HG03439 (cell line): ENCODE measurements around the gene PLIN3.
"Not testable (repeated sequence)": the region's sequence is repeated elsewhere in the genome, so short reads cannot be mapped to it uniquely, and the experiment has no call there.

Experiments used
- ATAC-seq: cut with Tn5 transposase; IDR thresholded peaks from one replicate; pipeline ENCODE4 v1.9.1; 2021; ENCODE audit warnings: mild to moderate bottlenecking, moderate library complexity; ENCODE audit not compliant: unreplicated experiment

The PLIN3 gene

DNA sequence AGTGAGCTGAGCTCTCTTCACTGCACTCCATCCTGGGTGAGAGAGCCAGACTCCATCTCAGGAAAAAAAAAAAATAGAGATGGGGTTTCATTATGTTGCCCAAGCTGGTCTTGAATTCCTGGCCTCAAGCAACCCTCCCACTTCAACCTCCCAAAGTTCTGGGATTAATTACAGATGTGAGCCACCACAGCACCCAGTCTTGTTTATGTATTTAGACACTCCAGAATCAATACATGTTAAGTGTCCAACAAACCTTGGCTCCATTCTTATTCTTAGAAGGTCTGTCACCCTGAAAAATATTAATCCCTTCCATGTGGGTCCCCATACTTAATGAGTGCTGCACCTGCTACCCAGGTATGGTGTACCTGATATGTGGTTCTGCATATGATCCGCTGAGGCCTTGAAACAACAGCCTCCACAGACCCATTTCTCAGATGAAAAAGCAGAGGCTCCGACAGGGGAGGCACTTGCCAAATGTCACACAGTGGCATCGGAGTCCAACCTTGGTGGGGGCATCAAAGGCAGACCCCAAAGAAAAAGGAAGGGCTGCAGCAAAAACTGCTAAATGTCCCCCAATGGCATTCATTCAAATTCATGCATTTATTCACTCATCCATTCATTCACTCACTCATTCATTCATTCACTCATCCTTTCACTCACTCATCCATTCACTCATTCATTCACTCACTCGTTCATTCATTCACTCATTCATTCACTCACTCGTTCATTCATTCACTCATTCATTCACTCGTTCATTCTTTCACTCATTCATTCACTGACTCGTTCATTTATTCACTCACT lies 52.6 kb downstream of the PLIN3 start:
- ATAC-seq: no peak

GRCh38 chr19:4811328-4812131 lies 55.9 kb downstream of the PLIN3 start:
- ATAC-seq: no peak

GRCh38 chr19:4807188-4807587 lies 60.3 kb downstream of the PLIN3 start:
- ATAC-seq: no peak

- ATAC-seq: no peak
These were observed 61.1 kb downstream of the PLIN3 start for GRCh38 chr19:4806384-4806783.

DNA sequence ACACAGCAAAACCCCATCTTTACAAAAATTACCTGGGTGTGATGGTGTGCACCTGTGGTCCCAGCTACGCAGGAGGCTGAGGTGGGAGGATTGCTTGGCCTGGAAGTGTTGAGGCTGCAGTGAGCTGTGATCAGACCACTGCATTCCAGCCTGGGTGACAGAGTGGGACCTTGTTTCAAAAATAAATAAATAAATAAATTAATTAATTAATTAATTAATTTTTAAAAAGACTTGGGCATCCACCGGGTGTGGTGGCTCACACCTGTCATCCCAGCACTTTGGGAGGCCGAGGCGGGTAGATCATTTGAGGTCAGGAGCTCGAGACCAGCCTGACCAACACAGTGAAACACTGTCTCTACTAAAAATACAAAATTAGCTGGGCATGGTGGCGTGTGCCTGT lies 62.3 kb downstream of the PLIN3 start:
- ATAC-seq: not testable (repeated sequence)

- no peak for ATAC-seq
These were observed 63.5 kb downstream of the PLIN3 start for GRCh38 chr19:4803736-4804695.

DNA sequence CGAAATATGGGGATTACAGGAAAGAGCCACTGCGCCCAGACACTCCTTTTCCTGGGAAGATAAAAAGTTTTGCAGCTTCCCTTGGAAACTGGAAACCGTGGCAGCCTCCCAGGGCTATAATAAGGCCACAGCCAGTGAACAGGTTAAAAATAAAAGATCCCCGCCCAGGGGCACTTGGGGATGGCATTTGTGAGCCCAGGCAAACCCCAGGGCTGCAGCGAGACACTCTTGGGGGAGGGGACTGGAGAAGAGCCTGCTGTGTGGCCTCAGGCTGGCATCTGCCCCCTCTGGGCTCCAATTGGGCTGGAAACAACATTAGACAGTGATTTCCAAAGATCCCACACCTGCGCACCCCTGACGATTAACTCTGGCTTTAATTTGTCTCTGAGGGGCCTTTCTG lies 64.8 kb downstream of the PLIN3 start:
- ATAC-seq: no peak

DNA sequence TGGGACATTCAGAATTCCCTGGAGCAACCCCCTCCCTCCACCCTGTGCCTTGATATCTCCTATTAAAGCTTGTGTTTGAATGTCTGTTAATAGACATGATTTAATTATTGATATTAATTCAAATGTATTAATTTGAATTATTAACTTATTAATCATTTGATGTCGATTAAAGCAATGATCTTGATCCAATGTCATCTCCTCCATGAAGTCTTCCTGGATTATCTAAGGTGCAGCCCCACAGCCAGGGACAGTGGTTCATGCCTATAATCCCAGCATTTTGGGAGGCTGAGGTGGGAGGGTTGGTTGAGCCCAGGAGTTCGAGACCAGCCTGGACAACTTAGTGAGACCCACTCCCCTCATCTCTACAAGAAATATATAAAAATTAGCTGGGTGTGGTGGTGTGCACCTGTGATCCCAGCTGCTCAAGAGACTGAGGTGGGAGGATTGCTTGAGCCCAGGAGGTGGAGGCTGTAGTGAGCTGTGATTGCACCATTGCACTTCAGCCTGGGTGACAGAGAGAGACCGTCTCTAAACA lies 66.3 kb downstream of the PLIN3 start:
- ATAC-seq: no peak

DNA sequence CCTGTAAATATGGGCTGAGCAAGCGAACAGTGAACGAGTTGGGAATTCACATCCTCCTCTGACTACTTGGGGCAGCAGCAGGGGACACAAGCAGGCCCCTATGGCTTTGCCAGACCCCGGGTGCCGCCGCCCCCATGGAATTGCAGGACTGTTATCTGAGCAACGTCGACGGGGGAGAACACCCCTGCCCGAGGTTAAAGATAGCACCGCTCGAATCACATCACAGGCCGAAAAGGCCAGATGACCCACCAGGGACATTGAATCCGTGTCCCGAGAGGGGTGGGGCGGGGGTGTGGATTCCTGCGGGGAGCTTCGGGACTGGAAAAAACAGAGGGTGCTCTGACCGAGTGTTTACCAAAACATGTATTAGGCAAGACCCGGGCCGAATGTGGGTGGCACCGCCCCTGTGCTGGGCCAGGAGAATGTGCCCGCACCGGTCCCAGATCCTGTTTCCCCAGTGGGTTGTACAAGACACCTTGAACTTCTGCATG lies 66.8 kb downstream of the PLIN3 start:
- ATAC-seq: no peak

- ATAC-seq: no peak
These were observed 72.1 kb downstream of the PLIN3 start for GRCh38 chr19:4795400-4795799.

DNA sequence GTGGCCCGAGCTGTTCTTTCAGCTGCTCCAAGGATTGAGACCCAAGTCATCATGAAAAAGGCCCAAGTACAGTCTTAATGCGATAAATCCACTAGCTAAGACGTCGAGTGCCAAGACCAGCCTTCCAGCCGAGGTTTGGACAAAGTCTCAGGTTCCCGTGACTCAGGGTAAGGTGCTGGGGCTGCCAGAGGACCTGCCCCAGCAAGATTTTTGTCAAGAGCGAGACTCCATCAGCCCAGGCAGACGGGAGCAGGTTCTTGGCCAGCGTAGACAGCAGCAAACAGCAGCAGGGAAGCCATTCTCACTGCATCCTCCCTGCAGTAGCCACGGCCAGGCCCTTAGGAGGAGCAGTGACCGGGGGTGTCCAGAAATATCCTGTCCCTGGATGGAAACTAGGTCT lies 72.5 kb downstream of the PLIN3 start:
- no peak for ATAC-seq

- ATAC-seq: not testable (repeated sequence)
These were observed 74.2 kb downstream of the PLIN3 start for GRCh38 chr19:4793278-4793677.

DNA sequence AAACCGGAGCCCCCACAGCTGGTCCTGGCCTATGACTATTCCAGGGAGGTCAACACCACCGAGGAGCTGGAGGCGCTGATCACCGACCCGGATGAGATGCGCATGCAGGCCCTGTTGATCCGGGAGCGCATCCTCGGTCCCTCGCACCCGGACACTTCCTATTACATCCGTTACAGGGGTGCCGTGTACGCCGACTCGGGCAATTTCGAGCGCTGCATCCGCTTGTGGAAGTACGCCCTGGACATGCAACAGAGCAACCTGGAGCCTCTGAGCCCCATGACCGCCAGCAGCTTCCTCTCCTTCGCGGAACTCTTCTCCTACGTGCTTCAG lies 74.6 kb downstream of the PLIN3 start:
- not testable (repeated sequence) for ATAC-seq

GRCh38 chr19:4792019-4792865 lies 75.2 kb downstream of the PLIN3 start:
- ATAC-seq: not testable (repeated sequence)

DNA sequence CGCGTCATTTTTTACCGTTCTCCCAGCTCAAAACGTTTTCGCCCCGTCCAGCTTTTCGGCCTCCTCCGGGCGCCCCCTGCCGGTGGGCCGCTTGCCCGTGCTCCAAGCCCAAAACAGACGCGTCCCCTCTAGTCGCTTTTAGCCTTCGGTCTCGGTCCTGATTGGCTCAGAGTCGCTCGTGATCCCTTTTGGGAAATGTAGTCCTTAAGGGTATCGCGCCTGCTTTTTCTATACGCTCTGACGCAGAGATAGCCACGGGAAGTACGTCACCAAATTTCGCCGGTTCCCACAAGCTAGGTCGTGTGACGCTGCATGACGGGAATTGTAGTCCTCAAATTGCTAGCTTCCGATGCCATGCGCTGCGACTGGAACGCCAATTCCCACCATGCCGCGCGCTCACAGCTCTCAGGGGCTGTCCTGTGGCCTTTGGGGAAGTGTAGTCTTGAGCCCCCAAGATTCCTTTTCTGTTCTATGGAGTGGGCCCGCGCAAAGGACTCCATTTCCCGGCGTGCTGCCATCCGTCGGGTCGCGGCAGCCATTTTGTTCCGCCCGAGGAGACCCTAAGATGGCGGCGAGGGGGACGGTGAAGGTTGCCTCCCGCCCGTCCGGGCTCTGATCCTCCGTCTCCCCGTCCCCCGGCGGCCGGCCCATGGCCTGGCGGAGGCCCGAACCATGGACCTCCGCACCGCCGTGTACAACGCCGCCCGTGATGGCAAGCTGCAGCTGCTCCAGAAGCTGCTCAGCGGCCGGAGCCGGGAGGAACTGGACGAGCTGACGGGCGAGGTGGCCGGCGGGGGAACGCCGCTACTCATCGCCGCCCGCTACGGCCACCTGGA lies 76.1 kb downstream of the PLIN3 start, which contains the start of gene FEM1A:
Gene FEM1A, plus strand, starts transcription at position 552 of the 836 bp plus-strand sequence. Its CDS starts 121 bp downstream, at position 673.
- peak; percentile 93 for ATAC-seq
